Type B pancreatic cell (in vitro differentiated cells): ENCODE measurements around the gene ST8SIA5. TPM values are rescaled to one million over a fixed set of nuclear protein-coding genes. Genes with fewer than 3 reads are reported as not detected.

Experiments used
- DNase-seq: peaks from one replicate; pipeline ENCODE4 v3.0.0; 2021; ENCODE audit warnings: mixed read lengths; ENCODE audit not compliant: unreplicated experiment; ENCODE audit errors: extremely low spot score
- H3K27ac Mint-ChIP-seq: 2 replicates; pipeline ENCODE4 v1.8.0; 2021; ENCODE audit warnings: mild to moderate bottlenecking, mixed read lengths
- H3K27me3 Mint-ChIP-seq: 2 replicates; pipeline ENCODE4 v1.8.0; 2021; ENCODE audit warnings: mixed read lengths
- H3K36me3 Mint-ChIP-seq: 2 replicates; pipeline ENCODE4 v1.8.0; 2021; ENCODE audit warnings: mixed read lengths
- H3K4me1 Mint-ChIP-seq: one replicate; pipeline ENCODE4 v1.8.0; 2021; ENCODE audit warnings: mixed read lengths; ENCODE audit not compliant: unreplicated experiment
- H3K4me3 Mint-ChIP-seq: 2 replicates; pipeline ENCODE4 v1.8.0; 2021; ENCODE audit warnings: mild to moderate bottlenecking, mixed read lengths
- H3K9me3 Mint-ChIP-seq: 2 replicates; pipeline ENCODE4 v1.8.0; 2021; ENCODE audit warnings: mixed read lengths
- CTCF ChIP-seq: fragments of 200-600 bp; sonication (generic); conservative IDR thresholded peaks from 2 replicates; pipeline ENCODE4 v1.5.0; 2021; ENCODE audit warnings: antibody characterized with exemption, mild to moderate bottlenecking
- total RNA-seq: library from RNA; stranded (reverse); gene quantifications from 2 replicates; pipeline ENCODE4 v1.2.1, GENCODE V29; 2021; ENCODE audit warnings: low replicate concordance

Gene ST8SIA5
- total RNA-seq, 1 donor from 2014 or later: 0.94 TPM

DNA sequence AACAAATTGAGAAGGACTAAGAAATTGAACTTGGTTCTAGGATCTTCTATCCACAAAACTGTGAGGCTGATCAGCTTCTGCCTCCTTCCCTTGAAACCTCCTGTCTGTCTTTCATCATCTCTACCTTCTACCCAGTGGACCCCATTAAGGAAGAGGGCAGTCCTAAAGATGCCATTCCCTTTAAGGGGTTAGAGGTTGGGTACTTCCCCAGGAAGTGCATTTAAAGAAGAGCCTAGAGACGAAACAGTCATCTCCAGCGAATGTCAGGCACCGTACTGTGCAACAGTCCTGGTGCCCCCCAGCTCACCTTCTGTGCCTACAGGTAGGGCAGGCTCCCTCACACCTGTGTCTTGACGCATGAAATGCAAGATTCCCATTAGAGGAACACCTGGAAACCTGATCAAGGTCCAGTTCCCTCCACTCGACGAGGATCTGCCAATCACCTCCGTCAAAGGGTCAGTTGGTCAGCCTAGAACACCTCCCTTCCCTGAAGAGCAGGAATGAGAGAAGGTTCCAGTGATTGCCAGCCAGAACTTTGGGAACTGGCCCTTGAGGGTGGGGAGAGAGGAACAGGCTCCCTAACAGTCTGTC is 120.7 kb downstream of the ST8SIA5 start:
- H3K9me3 Mint-ChIP-seq: no peaks in the 10 kb centered on the region
- H3K4me3 Mint-ChIP-seq: no peak overlapping the region
- H3K4me1 Mint-ChIP-seq: no peaks in the 10 kb centered on the region
- no peak for TF ChIP-seq CTCF
- DNase-seq: peak; percentile 25
- H3K27me3 Mint-ChIP-seq: peaks cover 14% of the 10 kb centered on the region
- no peaks in the 10 kb centered on the region for H3K36me3 Mint-ChIP-seq
- no peak overlapping the region for H3K27ac Mint-ChIP-seq

DNA sequence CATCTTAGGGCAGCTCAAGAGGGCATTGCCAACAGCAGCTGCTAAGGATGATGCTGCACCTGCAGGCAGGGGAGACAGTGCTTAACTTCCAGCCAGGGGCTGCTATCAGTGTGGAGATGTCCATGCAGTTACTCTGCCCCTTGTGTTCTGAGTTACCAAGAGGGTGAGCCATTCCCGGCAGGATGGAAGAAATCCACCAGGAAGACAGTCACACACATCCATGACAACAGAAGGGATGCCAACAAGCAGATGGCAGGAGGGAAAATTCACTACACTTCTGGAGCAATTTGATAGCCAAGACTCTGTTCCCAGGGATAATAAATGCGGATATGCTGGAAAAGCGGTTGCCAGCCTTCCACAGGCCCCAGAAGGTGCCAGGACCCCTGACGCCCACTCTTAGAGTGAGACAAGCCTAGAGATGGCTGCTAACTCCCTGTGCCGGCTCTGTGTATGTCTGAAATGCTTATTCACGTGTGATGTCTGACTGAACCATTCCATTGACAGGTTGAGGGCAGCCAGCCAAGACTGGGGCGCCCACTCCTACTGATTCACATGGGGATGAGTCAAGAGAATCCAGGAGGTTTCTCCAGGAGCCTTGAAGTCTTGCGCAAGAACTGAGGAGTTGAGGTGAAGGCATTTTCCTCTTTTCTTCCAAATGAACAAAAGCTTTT is 124.3 kb downstream of the ST8SIA5 start:
- Mint-ChIP-seq H3K36me3 (no peaks in the 10 kb centered on the region), H3K4me3 (no peak overlapping the region), H3K27ac (no peak overlapping the region), H3K27me3 (peaks cover 18% of the 10 kb centered on the region), H3K9me3 (no peaks in the 10 kb centered on the region), H3K4me1 (no peaks in the 10 kb centered on the region)
- no peak for TF ChIP-seq CTCF
- DNase-seq: peak; percentile 40

DNA sequence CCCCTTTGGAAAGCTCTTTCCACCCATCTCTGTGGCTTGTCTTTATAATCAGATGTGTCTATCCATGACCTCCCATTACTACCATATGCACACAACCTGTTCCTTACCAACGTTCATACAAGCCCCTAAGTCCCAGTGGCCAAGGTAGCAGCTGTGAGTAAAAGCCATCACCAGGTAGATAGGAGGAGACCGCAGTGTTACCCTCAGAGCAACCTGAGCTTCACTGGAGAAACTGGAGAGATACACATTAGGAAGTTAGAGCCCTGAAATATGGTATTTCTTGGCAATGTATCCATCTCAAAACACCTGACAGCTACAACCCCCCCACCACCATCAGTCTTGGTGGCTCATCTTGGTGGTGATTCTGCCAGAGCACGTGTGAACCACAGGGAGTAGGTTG is 125.9 kb downstream of the ST8SIA5 start:
- H3K4me1 Mint-ChIP-seq: no peaks in the 10 kb centered on the region
- no peak overlapping the region for H3K27ac Mint-ChIP-seq
- TF ChIP-seq CTCF: no peak
- no peaks in the 10 kb centered on the region for H3K9me3 Mint-ChIP-seq
- peaks cover 22% of the 10 kb centered on the region for H3K27me3 Mint-ChIP-seq
- no peaks in the 10 kb centered on the region for H3K36me3 Mint-ChIP-seq
- DNase-seq: no peak
- H3K4me3 Mint-ChIP-seq: no peak overlapping the region

- Mint-ChIP-seq H3K36me3 (no peaks in the 10 kb centered on the region), H3K9me3 (no peaks in the 10 kb centered on the region), H3K27ac (no peak overlapping the region), H3K4me3 (no peak overlapping the region), H3K4me1 (no peaks in the 10 kb centered on the region), H3K27me3 (peaks cover 25% of the 10 kb centered on the region)
- DNase-seq: peak; percentile 32
- no peak for TF ChIP-seq CTCF
Measured at GRCh38 chr18:46630160-46630559, 126.7 kb downstream of the ST8SIA5 start.

- no peaks in the 10 kb centered on the region for H3K36me3 Mint-ChIP-seq
- peaks cover 28% of the 10 kb centered on the region for H3K27me3 Mint-ChIP-seq
- no peaks in the 10 kb centered on the region for H3K9me3 Mint-ChIP-seq
- H3K4me1 Mint-ChIP-seq: no peaks in the 10 kb centered on the region
- TF ChIP-seq CTCF: no peak
- H3K4me3 Mint-ChIP-seq: no peak overlapping the region
- no peak overlapping the region for H3K27ac Mint-ChIP-seq
- peak; percentile 13 for DNase-seq
Measured at GRCh38 chr18:46629361-46629760, 127.5 kb downstream of the ST8SIA5 start.
